Measurements from ENCODE around the gene TEP1. TPM values are rescaled to one million over a fixed set of nuclear protein-coding genes. Genes with fewer than 3 reads are reported as not detected.
A peak's percentile ranks its signal among the peaks of the same experiment; 100 is the strongest.

Gene TEP1
- total RNA-seq, 4 donors from 2014 or later = 26.6 to 39.3 (median 29.7) TPM

DNA sequence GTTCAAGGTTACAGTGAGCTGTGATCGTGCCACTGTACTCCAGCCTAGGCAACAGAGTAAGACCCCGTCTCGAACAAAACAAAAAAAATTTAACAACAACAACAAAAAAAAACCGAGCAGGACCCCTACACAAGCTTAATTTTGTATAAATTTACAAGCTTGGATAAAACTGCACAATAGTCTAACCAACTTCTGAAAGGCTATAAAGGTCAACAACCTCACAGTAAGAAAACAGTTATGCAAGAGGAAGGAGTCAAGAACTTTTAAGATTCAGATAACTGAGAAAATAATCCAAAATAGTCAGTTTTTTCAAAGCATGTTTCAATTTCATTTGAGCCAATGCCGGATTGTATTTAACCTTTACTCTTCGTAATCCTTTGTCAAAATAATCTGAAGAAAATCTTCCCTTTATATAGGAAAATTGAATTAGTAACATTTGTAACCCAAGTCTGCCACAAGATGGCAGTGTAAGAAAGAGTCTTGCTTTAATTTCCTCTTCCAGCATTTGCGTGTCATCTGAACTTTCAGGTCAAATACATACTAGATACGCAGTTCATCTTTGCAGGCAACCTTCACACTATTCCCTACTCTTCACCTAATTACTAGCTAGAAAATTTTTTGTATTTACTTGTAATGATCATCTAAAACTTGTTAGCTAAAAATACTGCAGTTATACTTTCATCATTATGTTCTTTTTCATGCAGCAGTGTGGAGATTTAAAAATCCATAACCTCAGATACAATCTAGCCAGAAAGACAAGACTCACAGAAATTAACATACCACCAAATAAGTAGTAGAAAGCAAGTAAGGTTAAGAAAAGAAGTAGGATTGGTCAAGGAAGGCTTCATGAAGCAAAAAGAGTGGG, 86.1 kb downstream of the TEP1 start:
- H3K27me3 ChIP-seq = no peaks in the 10 kb centered on the region
- intact Hi-C loops (cut with DNase I) = no loop called here
- TF ChIP-seq, protein P1, sequence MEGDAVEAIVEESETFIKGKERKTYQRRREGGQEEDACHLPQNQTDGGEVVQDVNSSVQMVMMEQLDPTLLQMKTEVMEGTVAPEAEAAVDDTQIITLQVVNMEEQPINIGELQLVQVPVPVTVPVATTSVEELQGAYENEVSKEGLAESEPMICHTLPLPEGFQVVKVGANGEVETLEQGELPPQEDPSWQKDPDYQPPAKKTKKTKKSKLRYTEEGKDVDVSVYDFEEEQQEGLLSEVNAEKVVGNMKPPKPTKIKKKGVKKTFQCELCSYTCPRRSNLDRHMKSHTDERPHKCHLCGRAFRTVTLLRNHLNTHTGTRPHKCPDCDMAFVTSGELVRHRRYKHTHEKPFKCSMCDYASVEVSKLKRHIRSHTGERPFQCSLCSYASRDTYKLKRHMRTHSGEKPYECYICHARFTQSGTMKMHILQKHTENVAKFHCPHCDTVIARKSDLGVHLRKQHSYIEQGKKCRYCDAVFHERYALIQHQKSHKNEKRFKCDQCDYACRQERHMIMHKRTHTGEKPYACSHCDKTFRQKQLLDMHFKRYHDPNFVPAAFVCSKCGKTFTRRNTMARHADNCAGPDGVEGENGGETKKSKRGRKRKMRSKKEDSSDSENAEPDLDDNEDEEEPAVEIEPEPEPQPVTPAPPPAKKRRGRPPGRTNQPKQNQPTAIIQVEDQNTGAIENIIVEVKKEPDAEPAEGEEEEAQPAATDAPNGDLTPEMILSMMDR (IDR thresholded peaks at IDR 0.05) = peak; percentile 39 to 79 (median 73)
- TF ChIP-seq POLR2A (IDR thresholded peaks at IDR 0.05) = no peak
- peaks cover 10 to 14% of the 10 kb centered on the region in 2 donors for H3K4me1 ChIP-seq
- H3K9me3 ChIP-seq = no peaks in the 10 kb centered on the region
- no peak for DNase-seq
- WGBS, 2 donors = 45 to 46% methylated on average over 8 of the region's 8 CpGs
- peaks cover 12 to 21% of the 10 kb centered on the region in 2 donors for H3K36me3 ChIP-seq
- H3K27ac ChIP-seq = no peak overlapping the region
- H3K4me3 ChIP-seq (replicated peaks in 1 of 3) = no peak overlapping the region

DNA sequence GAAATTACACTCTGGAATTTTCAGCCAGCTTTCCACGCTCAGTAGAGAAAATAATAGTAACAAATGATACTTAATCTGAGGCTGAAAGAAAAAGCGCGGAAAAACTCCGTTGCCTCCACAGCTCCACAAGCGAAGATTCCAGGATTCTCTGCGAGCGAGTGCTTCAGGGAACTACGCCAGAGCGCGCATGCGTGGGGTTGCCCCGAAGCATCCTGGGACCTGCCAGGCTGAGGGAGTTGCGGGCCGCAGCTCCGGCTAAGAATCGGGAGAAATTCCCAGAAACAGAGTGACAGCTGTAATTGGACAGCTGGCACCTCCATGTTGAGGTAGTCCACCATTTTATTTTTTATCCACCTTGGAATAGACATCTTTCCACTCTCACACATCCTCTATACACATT, 95.6 kb downstream of the TEP1 start:
- Histone ChIP-seq H3K36me3 (peaks cover 40 to 45% of the 10 kb centered on the region in 2 donors), H3K27ac (no peak overlapping the region), H3K4me3 (replicated peaks in 1 of 3) (no peak overlapping the region), H3K27me3 (no peaks in the 10 kb centered on the region), H3K4me1 (no peaks in the 10 kb centered on the region), H3K9me3 (no peaks in the 10 kb centered on the region)
- intact Hi-C loops (cut with DNase I) = no loop called here
- DNase-seq = no peak
- WGBS, 2 donors = 96 to 97% methylated on average over 16 of the region's 16 CpGs
- TF ChIP-seq POLR2A (IDR thresholded peaks at IDR 0.05) = no peak
- TF ChIP-seq, protein P1 (IDR thresholded peaks at IDR 0.05) = no peak

Small RNA genes lying within 50 kb of the gene (small RNA-seq; reads per million reads assigned to genes)
- 2.6 reads per million, percentile 69 among the genes with 10 or more reads in this experiment for gene RNA5SP382
- gene SNORA79B = not detected
- 610 reads per million, percentile 98 among the genes with 10 or more reads in this experiment for gene SNORD126

Other genes starting within 250 kb of the TEP1 start
- gene OR11G2, start 222.6 kb downstream of the TEP1 start, total RNA-seq = not detected
- not detected for gene OR11H6, start 189.8 kb downstream of the TEP1 start, total RNA-seq
- gene OR11H7, start 184.5 kb downstream of the TEP1 start, total RNA-seq = not detected
- not detected for gene OR11H4, start 174.2 kb downstream of the TEP1 start, total RNA-seq
- 10 to 100 TPM; 15.9 to 44.2 (median 19.2) TPM for gene TTC5, start 107.5 kb downstream of the TEP1 start, total RNA-seq
- gene CCNB1IP1, start 80.2 kb downstream of the TEP1 start, total RNA-seq = 100 to 1,000 TPM in 2 of 4 donors, 10 to 100 TPM in 2; 57.2 to 150 (median 92.9) TPM
- 10 to 100 TPM in 2 of 4 donors, 1 to 10 TPM in 2; 8.8 to 14.6 (median 9.7) TPM for gene PARP2, start 69.9 kb downstream of the TEP1 start, total RNA-seq
- gene KLHL33, start 22.7 kb upstream of the TEP1 start, total RNA-seq = 1 to 10 TPM in 1 of 4 donors, under 1 TPM in 3; 0.27 to 2.0 (median 0.36) TPM
- gene OSGEP, start 41.3 kb upstream of the TEP1 start, total RNA-seq = 10 to 100 TPM; 56.7 to 88.8 (median 75.0) TPM
- gene APEX1, start 41.7 kb upstream of the TEP1 start, total RNA-seq = 100 to 1,000 TPM; 133 to 179 (median 142) TPM
- gene PIP4P1, start 47.9 kb upstream of the TEP1 start, total RNA-seq = 10 to 100 TPM; 15.4 to 29.1 (median 23.1) TPM
- 10 to 100 TPM; 13.9 to 29.3 (median 18.7) TPM for gene PNP, start 55.9 kb upstream of the TEP1 start, total RNA-seq
- not detected for gene RNASE10, start 92.0 kb upstream of the TEP1 start, total RNA-seq
- not detected for gene RNASE9, start 147.5 kb upstream of the TEP1 start, total RNA-seq
- gene RNASE11, start 174.5 kb upstream of the TEP1 start, total RNA-seq = not detected
- gene RNASE12, start 177.9 kb upstream of the TEP1 start, total RNA-seq = not detected
- not detected for gene OR6S1, start 228.2 kb upstream of the TEP1 start, total RNA-seq